Karpas-422 (cell line): ENCODE results near the gene TFAP2E. TPM values are rescaled to one million over a fixed set of nuclear protein-coding genes. Genes with fewer than 3 reads are reported as not detected.

Source experiments
- DNase-seq: peaks from one replicate; pipeline ENCODE4 v3.0.0-alpha.2; 2015
- H2AFZ ChIP-seq: fragments of 200-600 bp; sonication (generic); 2 replicates; pipeline ENCODE4 v1.6.1; 2014; ENCODE audit warnings: antibody characterized with exemption, low read length, mixed read lengths
- H3K27ac ChIP-seq: fragments of 200-600 bp; sonication (generic); 2 replicates; pipeline ENCODE4 v1.5.1; 2014; ENCODE audit warnings: mild to moderate bottlenecking, low read length, moderate library complexity
- H3K27me3 ChIP-seq: fragments of 200-600 bp; sonication (generic); 2 replicates; pipeline ENCODE4 v1.6.1; 2014; ENCODE audit warnings: low read length, mixed read lengths
- H3K36me3 ChIP-seq: fragments of 200-600 bp; sonication (generic); 2 replicates; pipeline ENCODE4 v1.6.1; 2014; ENCODE audit warnings: low read length, mixed read lengths; ENCODE audit not compliant: insufficient read depth
- H3K4me1 ChIP-seq: fragments of 200-600 bp; sonication (generic); 2 replicates; pipeline ENCODE4 v1.6.1; 2014; ENCODE audit warnings: mild to moderate bottlenecking, low read length, mixed read lengths
- H3K4me2 ChIP-seq: fragments of 200-600 bp; sonication (generic); 2 replicates; pipeline ENCODE4 v1.6.1; 2014; ENCODE audit warnings: low read length, low read depth, mild to moderate bottlenecking; ENCODE audit not compliant: poor library complexity, severe bottlenecking
- H3K4me3 ChIP-seq: fragments of 200-600 bp; sonication (generic); 2 replicates; pipeline ENCODE4 v1.5.1; 2014; ENCODE audit warnings: mild to moderate bottlenecking, antibody characterized with exemption, low read length, mixed read lengths
- H3K79me2 ChIP-seq: fragments of 200-600 bp; sonication (generic); 2 replicates; pipeline ENCODE4 v1.6.1; 2014; ENCODE audit warnings: mild to moderate bottlenecking, low read length, mixed read lengths
- H3K9ac ChIP-seq: fragments of 200-600 bp; sonication (generic); 2 replicates; pipeline ENCODE4 v1.6.0; 2014; ENCODE audit warnings: low read length
- H3K9me2 ChIP-seq: fragments of 200-600 bp; sonication (generic), shearing (Covaris generic); replicated peaks from 2 replicates; pipeline ENCODE4 v1.6.0; 2014; ENCODE audit warnings: mild to moderate bottlenecking, low read length, moderate library complexity; ENCODE audit not compliant: insufficient read depth
- H3K9me3 ChIP-seq: fragments of 300-700, 200-600 bp; sonication (generic); 2 replicates; pipeline ENCODE4 v1.6.1; 2014; ENCODE audit warnings: low read length, mixed read lengths
- H4K20me1 ChIP-seq: fragments of 200-600 bp; sonication (generic); 2 replicates; pipeline ENCODE4 v1.6.1; 2014; ENCODE audit warnings: mild to moderate bottlenecking, antibody characterized with exemption, low read length, low read depth; ENCODE audit not compliant: insufficient read depth
- total RNA-seq: library from RNA; depleted of rRNA; stranded (reverse); fragments of >200 nt; shearing (Covaris generic); gene quantifications from 2 replicates; pipeline ENCODE4 v1.2.3, GENCODE V29; 2014; ENCODE audit warnings: low replicate concordance

Gene TFAP2E
- total RNA-seq, 1 experiment from 2014 or later = 0.56 TPM

DNA sequence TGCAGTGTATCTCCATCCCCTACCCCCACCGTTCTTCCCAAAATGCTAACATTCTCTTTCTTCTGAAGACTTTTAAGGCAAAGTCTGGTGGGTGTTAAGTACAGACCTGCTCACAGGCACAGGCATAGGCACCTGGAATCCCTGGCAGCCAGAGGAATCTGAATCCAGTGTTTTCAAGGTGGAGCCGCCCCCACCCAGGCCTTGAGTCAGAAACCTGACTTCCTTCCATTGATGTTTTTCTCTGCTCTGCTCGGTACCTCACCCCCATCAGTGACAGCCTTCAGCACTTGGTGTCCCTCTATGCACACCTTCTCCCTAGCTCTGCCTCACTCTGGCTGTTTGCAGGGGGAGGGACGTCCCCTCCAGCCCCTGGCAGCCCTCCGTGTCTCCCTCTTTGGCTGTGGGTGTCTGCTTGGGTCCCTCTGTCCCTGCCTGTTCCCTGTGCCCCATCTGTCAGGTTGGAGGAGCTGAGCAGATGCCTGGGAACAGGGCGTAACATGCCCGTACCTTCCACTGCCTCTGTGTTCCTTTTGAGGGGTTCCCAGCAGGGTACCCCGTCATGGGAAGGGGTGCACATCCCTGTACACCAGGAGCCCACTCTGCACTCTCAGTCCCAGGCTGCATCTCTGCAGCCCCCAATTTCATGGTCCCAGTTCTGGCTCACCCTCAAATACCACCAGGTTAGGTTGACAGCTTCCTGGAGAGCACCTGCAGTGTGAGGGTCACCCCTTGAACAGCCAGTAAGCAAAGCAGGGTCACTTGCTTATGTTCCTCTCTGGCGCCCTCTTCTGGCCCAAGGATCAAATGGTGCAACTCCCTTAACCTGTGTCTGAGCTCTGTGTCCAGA is 8.9 kb upstream of the TFAP2E start:
- Histone ChIP-seq H3K9me3 (no peaks in the 10 kb centered on the region), H3K4me2 (no peak overlapping the region), H3K9me2 (no peaks in the 10 kb centered on the region), H3K36me3 (no peaks in the 10 kb centered on the region), H4K20me1 (no peaks in the 10 kb centered on the region; the same call in 1 of the 2 replicates), H3K27me3 (no peaks in the 10 kb centered on the region), H2AFZ (no peak overlapping the region), H3K9ac (no peak overlapping the region), H3K27ac (no peak overlapping the region), H3K4me3 (no peak overlapping the region), H3K4me1 (peaks cover 2% of the 10 kb centered on the region), H3K79me2 (no peaks in the 10 kb centered on the region; the same call in 1 of the 2 replicates)
- DNase-seq = peak; percentile 91

DNA sequence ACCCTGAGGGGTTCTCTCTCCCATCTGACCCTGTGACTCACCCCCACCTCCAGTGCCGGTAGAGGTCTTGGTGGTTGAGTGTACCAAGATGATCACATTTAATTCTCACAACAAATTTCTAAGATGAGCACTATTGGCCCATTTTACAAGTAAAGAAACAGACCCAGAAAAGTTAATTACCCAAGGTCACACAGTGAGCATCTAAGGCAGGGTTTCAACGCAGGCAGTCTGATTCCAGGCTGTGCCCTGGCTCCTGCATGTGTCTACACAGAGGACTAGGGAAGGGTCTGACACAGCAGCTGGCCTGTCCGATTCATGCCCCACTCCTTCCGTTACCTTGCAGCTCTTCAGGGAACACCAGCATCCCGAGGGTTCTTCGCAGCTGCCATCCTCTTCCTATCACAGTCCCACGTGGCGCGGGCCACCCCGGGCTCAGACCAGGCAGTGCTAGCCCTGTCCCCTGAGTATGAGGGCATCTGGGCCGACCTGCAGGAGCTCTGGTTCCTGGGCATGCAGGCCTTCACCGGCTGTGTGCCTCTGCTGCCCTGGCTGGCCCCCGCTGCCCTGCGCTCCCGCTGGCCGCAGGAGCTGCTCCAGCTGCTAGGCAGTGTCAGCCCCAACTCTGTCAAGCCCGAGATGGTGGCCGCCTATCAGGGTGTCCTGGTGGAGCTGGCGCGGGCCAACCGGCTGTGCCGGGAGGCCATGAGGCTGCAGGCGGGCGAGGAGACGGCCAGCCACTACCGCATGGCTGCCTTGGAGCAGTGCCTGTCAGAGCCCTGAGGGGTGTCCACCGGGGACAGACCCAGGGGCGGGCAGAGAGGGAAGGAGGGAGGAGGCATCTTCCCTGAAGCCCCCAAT is 8.0 kb upstream of the TFAP2E start:
- Histone ChIP-seq H3K4me2 (no peak overlapping the region), H4K20me1 (no peaks in the 10 kb centered on the region; the same call in 1 of the 2 replicates), H3K4me1 (no peaks in the 10 kb centered on the region), H3K9ac (no peak overlapping the region), H3K9me2 (no peaks in the 10 kb centered on the region), H3K36me3 (no peaks in the 10 kb centered on the region), H3K27ac (no peak overlapping the region), H3K4me3 (no peak overlapping the region), H3K79me2 (no peaks in the 10 kb centered on the region), H3K27me3 (no peaks in the 10 kb centered on the region), H2AFZ (no peak overlapping the region), H3K9me3 (no peaks in the 10 kb centered on the region)
- DNase-seq = no peak

DNA sequence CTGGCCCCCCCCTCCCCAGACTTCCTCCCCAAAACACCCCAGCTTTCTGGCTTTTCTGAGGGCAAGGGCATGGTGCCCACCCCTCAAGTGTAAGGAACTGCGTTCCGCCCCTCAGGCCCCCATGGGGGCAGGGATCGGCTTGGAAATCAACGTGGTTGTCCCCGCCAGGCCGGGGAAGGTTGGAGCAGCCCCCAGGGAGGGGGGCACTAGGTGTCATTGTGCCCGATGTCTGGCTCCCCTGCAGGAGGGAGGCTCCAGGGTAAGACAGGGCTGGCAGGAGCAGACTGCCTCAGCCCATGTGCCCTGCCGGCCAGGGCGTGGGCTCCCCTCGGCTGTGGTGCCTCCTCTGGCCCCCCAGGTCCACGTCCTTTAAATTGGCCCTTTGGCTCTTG is 7.4 kb upstream of the TFAP2E start:
- Histone ChIP-seq H3K27ac (no peak overlapping the region), H3K9ac (no peak overlapping the region), H3K9me3 (no peaks in the 10 kb centered on the region), H3K4me3 (no peak overlapping the region), H3K36me3 (no peaks in the 10 kb centered on the region), H3K79me2 (no peaks in the 10 kb centered on the region), H4K20me1 (no peaks in the 10 kb centered on the region; the same call in 1 of the 2 replicates), H3K27me3 (no peaks in the 10 kb centered on the region), H2AFZ (no peak overlapping the region), H3K4me1 (no peaks in the 10 kb centered on the region), H3K4me2 (no peak overlapping the region), H3K9me2 (no peaks in the 10 kb centered on the region)
- DNase-seq = no peak

DNA sequence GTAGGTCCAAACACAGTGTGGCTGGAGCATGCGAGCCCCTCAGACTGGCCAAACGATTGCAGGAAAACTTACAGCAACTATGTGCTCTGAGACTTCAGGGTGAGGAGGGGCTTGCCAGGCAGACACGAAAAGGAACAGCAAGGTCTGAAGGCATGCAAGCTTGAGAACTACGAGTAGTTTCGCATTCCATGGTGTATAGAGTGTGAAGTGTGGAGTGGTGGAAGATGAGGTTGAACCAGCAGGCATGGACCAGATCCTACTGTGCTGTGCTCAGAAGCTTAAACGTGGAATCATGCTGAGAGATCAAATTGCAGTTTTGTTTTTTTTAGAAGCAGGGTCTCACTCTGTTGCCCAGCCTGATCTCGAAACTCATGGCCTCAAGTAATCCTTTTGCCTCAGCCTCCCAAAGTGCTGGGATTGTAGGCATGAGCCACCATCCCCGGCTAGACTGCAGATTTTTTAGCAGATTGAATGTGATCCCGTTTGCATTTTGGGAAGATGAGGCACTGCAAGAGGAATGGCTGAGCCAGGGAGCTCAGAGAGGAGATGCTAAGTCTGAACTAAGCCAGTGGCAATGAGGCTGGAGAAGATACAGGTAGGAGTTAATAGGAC is 5.1 kb upstream of the TFAP2E start:
- H3K36me3 ChIP-seq = no peaks in the 10 kb centered on the region
- H3K79me2 ChIP-seq = no peaks in the 10 kb centered on the region
- no peak for DNase-seq
- no peak overlapping the region for H3K4me2 ChIP-seq
- no peak overlapping the region for H2AFZ ChIP-seq
- no peak overlapping the region for H3K4me3 ChIP-seq
- no peaks in the 10 kb centered on the region for H3K27me3 ChIP-seq
- no peak overlapping the region for H3K9ac ChIP-seq
- no peaks in the 10 kb centered on the region for H3K9me3 ChIP-seq
- H3K9me2 ChIP-seq = no peaks in the 10 kb centered on the region
- H3K4me1 ChIP-seq = no peaks in the 10 kb centered on the region
- no peak overlapping the region for H3K27ac ChIP-seq
- no peaks in the 10 kb centered on the region; the same call in 1 of the 2 replicates for H4K20me1 ChIP-seq

DNA sequence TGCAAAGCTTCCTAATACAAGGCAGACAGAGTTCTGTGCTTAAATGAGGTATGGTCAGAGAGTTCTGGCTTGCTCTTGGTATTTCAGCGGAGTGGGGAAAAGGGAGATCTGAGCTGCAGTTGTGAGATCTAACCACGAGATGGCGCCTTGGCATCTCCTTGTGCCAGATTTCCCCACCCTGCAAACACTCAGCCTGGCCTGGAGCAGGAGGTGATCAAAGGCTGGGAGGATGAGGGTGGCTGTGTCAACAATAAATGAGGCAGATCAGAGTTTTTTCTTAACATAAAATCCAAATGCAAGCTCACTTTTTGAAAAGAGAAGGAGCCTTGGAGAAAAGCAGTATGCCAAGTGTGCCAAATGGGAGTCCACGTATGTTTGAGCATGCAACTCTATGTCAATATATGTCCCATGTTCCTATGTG is 4.1 kb upstream of the TFAP2E start:
- Histone ChIP-seq H3K27me3 (no peaks in the 10 kb centered on the region), H3K4me3 (no peak overlapping the region), H3K9me3 (no peaks in the 10 kb centered on the region), H2AFZ (no peak overlapping the region), H3K4me1 (no peaks in the 10 kb centered on the region), H4K20me1 (no peaks in the 10 kb centered on the region; the same call in 1 of the 2 replicates), H3K27ac (no peak overlapping the region), H3K9ac (no peak overlapping the region), H3K79me2 (no peaks in the 10 kb centered on the region), H3K9me2 (no peaks in the 10 kb centered on the region), H3K4me2 (no peak overlapping the region), H3K36me3 (no peaks in the 10 kb centered on the region)
- DNase-seq = peak; percentile 89

DNA sequence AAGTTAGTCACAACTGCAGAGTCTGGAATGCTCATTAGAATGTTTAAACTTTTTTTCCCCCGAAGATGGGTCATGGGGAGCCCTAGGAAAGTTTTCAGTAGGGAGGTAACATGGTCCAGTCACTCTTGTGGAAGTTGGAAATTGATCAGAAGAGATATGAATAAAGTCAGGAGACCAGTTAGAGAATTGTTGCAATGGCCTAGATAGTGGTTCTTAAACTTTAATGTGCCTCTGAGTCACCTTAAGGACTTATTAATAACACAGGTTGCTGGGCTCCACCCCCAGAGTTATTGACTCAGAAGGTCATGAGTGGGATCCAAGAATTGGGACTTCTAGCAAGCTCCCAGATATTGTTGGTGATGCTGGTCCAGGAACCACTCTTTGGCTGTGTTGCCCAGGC is 3.2 kb upstream of the TFAP2E start:
- H3K4me1 ChIP-seq = no peaks in the 10 kb centered on the region
- no peaks in the 10 kb centered on the region for H3K79me2 ChIP-seq
- no peaks in the 10 kb centered on the region; the same call in 1 of the 2 replicates for H4K20me1 ChIP-seq
- H3K4me3 ChIP-seq = no peak overlapping the region
- no peaks in the 10 kb centered on the region for H3K36me3 ChIP-seq
- H3K9me3 ChIP-seq = no peaks in the 10 kb centered on the region
- H2AFZ ChIP-seq = no peak overlapping the region
- H3K27me3 ChIP-seq = no peaks in the 10 kb centered on the region
- no peak overlapping the region for H3K27ac ChIP-seq
- no peaks in the 10 kb centered on the region for H3K9me2 ChIP-seq
- H3K4me2 ChIP-seq = no peak overlapping the region
- H3K9ac ChIP-seq = no peak overlapping the region
- DNase-seq = no peak

GRCh38 chr1:35570589-35571137 is 2.5 kb upstream of the TFAP2E start:
- H3K79me2 ChIP-seq = no peaks in the 10 kb centered on the region
- no peaks in the 10 kb centered on the region for H3K27me3 ChIP-seq
- no peaks in the 10 kb centered on the region for H3K4me1 ChIP-seq
- H3K9ac ChIP-seq = no peak overlapping the region
- no peaks in the 10 kb centered on the region for H3K9me2 ChIP-seq
- H3K4me3 ChIP-seq = no peak overlapping the region
- no peak overlapping the region for H3K4me2 ChIP-seq
- H3K36me3 ChIP-seq = no peaks in the 10 kb centered on the region
- H3K9me3 ChIP-seq = no peaks in the 10 kb centered on the region
- H2AFZ ChIP-seq = no peak overlapping the region
- H4K20me1 ChIP-seq = no peaks in the 10 kb centered on the region
- no peak for DNase-seq
- H3K27ac ChIP-seq = no peak overlapping the region
